K562 (cell line): ENCODE results near the gene SCGB1D4. TPM values are rescaled to one million over a fixed set of nuclear protein-coding genes. Genes with fewer than 3 reads are reported as not detected.
"Not testable (repeated sequence)": the region's sequence is repeated elsewhere in the genome, so short reads cannot be mapped to it uniquely, and the experiment has no call there.

Source experiments
- ATAC-seq: fragments of 200-7000 bp; cut with Tn5 transposase; 3 replicates; pipeline ENCODE4 v1.9.1; 2020; ENCODE audit warnings: moderate library complexity
- BruUV-seq: library from RNA; stranded (reverse); fragments of 400-500 nt; replicated peaks from 2 replicates; lab custom pipeline; 2021; lab: Mats Ljungman, UMichigan
- CTCF ChIA-PET: fragments of 300-600 bp; formaldehyde crosslinking; extraction: SDS; loops from one replicate; lab custom pipeline; 2021; ENCODE audit warnings: low intra/inter-chr PET ratio; lab: Yijun Ruan, JAX
- POLR2A ChIA-PET: fragments of 300-600, 350-650 bp; sonication (Branson Sonifier 250); formaldehyde crosslinking; extraction: SDS; loops from one replicate; lab custom pipeline; 2021; ENCODE audit warnings: antibody characterized with exemption, inconsistent platforms; lab: Yijun Ruan, JAX
- DNase-seq, 4 experiments: peaks; one replicate each; pipeline versions ENCODE4 v3.0.0 to v3.0.0-alpha.2; 2011 to 2018; ENCODE audit warnings: low spot score in 3 of 4, mixed read lengths in 3 of 4; ENCODE audit errors: extremely low read depth in 1 of 4
- FAIRE-seq: peaks from 2 replicates; lab custom pipeline; 2011; peaks lifted over from hg19 to GRCh38; lab: Jason Lieb, UNC
- H2AFZ ChIP-seq: 2 replicates; pipeline ENCODE4 v1.6.0; 2011; ENCODE audit warnings: low read depth, low read length, control low read depth, inconsistent platforms
- H3K27ac ChIP-seq: fragments of 200-600 bp; 3 replicates; pipeline ENCODE4 v1.8.0; 2011; ENCODE audit warnings: low read depth, mild to moderate bottlenecking, control low read depth, inconsistent platforms, low read length, moderate library complexity, mixed read lengths; ENCODE audit errors: extremely low read depth
- H3K27me3 ChIP-seq, 2 experiments: fragments of 300-600 bp in 1 of 2; 2 replicates in 1 of 2; 3 replicates in 1 of 2; pipeline versions ENCODE4 v1.6.0 to v1.8.0; 2011; ENCODE audit warnings: inconsistent platforms in 2 of 2, low read length in 2 of 2, mild to moderate bottlenecking in 1 of 2, mixed read lengths in 1 of 2, moderate library complexity in 1 of 2; ENCODE audit not compliant: control insufficient read depth in 2 of 2, insufficient read depth in 2 of 2
- H3K36me3 ChIP-seq: fragments of 300-600 bp; 3 replicates; pipeline ENCODE4 v1.8.0; 2011; ENCODE audit warnings: mild to moderate bottlenecking, low read length, inconsistent platforms; ENCODE audit not compliant: control insufficient read depth, insufficient read depth
- H3K4me1 ChIP-seq, 2 experiments: fragments of 200-600 bp in 1 of 2; replicated peaks in 1 of 2; 2 replicates in 1 of 2; 3 replicates in 1 of 2; pipeline versions ENCODE4 v1.5.1 to v1.8.0; 2011; ENCODE audit warnings: inconsistent platforms in 2 of 2, low read length in 2 of 2, mild to moderate bottlenecking in 1 of 2, mixed read lengths in 1 of 2, moderate library complexity in 1 of 2; ENCODE audit not compliant: control insufficient read depth in 2 of 2, insufficient read depth in 2 of 2
- H3K4me2 ChIP-seq: 2 replicates; pipeline ENCODE4 v1.6.1; 2011; ENCODE audit warnings: low read length, control low read depth, inconsistent platforms, mixed read lengths; ENCODE audit not compliant: insufficient read depth
- H3K4me3 ChIP-seq: fragments of 200-600 bp; sonication (generic), shearing (Covaris generic); 2 replicates; pipeline ENCODE4 v1.5.1; 2016; ENCODE audit warnings: control low read depth, inconsistent platforms
- H3K79me2 ChIP-seq: fragments of 200-600 bp; 3 replicates; pipeline ENCODE4 v1.8.0; 2011; ENCODE audit warnings: low read length, inconsistent platforms; ENCODE audit not compliant: control insufficient read depth, insufficient read depth
- H3K9ac ChIP-seq, 2 experiments: 2 replicates each; pipeline versions ENCODE4 v1.6.0 to v1.6.1; 2011; ENCODE audit warnings: low read depth in 2 of 2, low read length in 2 of 2, control low read depth in 1 of 2, inconsistent platforms in 1 of 2, mild to moderate bottlenecking in 1 of 2, mixed read lengths in 1 of 2; ENCODE audit not compliant: insufficient read depth in 1 of 2
- H3K9me1 ChIP-seq: one replicate; pipeline ENCODE4 v1.6.0; 2011; ENCODE audit warnings: inconsistent platforms, mild to moderate bottlenecking, low read length, moderate library complexity; ENCODE audit not compliant: control insufficient read depth, insufficient read depth
- H3K9me3 ChIP-seq: replicated peaks from 2 replicates; pipeline ENCODE4 v1.5.1; 2011; ENCODE audit warnings: low read depth, low read length, inconsistent platforms; ENCODE audit not compliant: control insufficient read depth, insufficient read depth
- H4K20me1 ChIP-seq: replicated peaks from 2 replicates; pipeline ENCODE4 v1.6.1; 2011; ENCODE audit warnings: low read length, inconsistent platforms, mixed read lengths; ENCODE audit not compliant: control insufficient read depth, insufficient read depth
- MTF1 ChIP-seq: fragments of 250-450 bp; sonication (Bioruptor Pico); IDR thresholded peaks from 2 replicates; pipeline ENCODE4 v1.9.0; 2021; ENCODE audit warnings: moderate library complexity, mild to moderate bottlenecking, inconsistent platforms, borderline replicate concordance
- ZBTB34 ChIP-seq: fragments of 250-450 bp; sonication (Bioruptor Pico); IDR thresholded peaks from 2 replicates; pipeline ENCODE4 v1.8.0; 2021; ENCODE audit warnings: mild to moderate bottlenecking, moderate library complexity
- WGBS: fragments of 100-300 bp; shearing (Covaris generic); methylation state at CpG from one replicate; pipeline ENCODE4 v1.1.6; 2016; ENCODE audit warnings: low coverage, mixed read lengths; ENCODE audit not compliant: insufficient coverage; ENCODE audit errors: missing lambda C conversion rate; 5-methylcytosine and 5-hydroxymethylcytosine counted together
- in situ Hi-C: fragments of 300-500 bp; cut with MboI; formaldehyde crosslinking; loops from 4 replicates; pipeline ENCODE4 v1.15.0; 2018; ENCODE audit warnings: inconsistent platforms, mixed read lengths
- intact Hi-C: fragments of 100-400 bp; cut with micrococcal nuclease; formaldehyde crosslinking; loops from 2 replicates; pipeline ENCODE4 v1.14.2; 2022
- polyA plus RNA-seq, 8 experiments: library from polyadenylated mRNA; depleted of rRNA in 4 of 8; stranded (reverse) in 5 of 8; unstranded in 3 of 8; fragments of >200 nt; fragmentation: Nextera tagmentation in 2 of 8; fragmentation: Illumina TruSeq in 1 of 8; extraction: Ambion mirVana in 2 of 8; extraction: Trizol in 1 of 8; gene quantifications; 2 replicates each; pipeline versions ENCODE4 v1.2.1 to v1.2.3, GENCODE V29; 2011 to 2014; ENCODE audit warnings: inconsistent platforms in 1 of 8, missing spikeins in 1 of 8
- total RNA-seq, 7 experiments: library from RNA; depleted of rRNA in 6 of 7; stranded (reverse); fragments of >200 nt in 6 of 7; fragmentation: Illumina TruSeq in 2 of 7; extraction: Trizol in 2 of 7; gene quantifications; 2 replicates each; pipeline versions ENCODE4 v1.2.1 to v1.2.3, GENCODE V29; 2011 to 2021; ENCODE audit warnings: low replicate concordance in 1 of 7

The SCGB1D4 gene
- total and polyA plus RNA-seq, 9 of the 15 experiments (the other 6 are each of a cell fraction or from before 2014, with no cell fraction given) = not detected

GRCh38 chr11:62333768-62334167, 34.9 kb upstream of the SCGB1D4 start (continued):
- TF ChIP-seq ZBTB34 (CRISPR knock-in tag) = no peak
- no peak for TF ChIP-seq MTF1

GRCh38 chr11:62331264-62331663, 32.4 kb upstream of the SCGB1D4 start:
- BruUV-seq, H3K27ac ChIP-seq, ATAC-seq, H3K79me2 ChIP-seq, POLR2A ChIA-PET, H3K4me1 ChIP-seq, H3K9me3 ChIP-seq, in situ Hi-C loops, H3K4me2 ChIP-seq, intact Hi-C loops, H3K36me3 ChIP-seq, H3K4me3 ChIP-seq, H3K9me1 ChIP-seq, H3K9ac ChIP-seq, FAIRE-seq, H2AFZ ChIP-seq, DNase-seq, CTCF ChIA-PET, H4K20me1 ChIP-seq: not testable (repeated sequence)
- 3% methylated on average over 3 of the region's 3 CpGs for WGBS
- H3K27me3 ChIP-seq = peaks cover 8 to 12% of the 10 kb centered on the region in 2 experiments; a peak in 4 of 5 replicates

- POLR2A ChIA-PET, H3K36me3 ChIP-seq, H3K4me2 ChIP-seq, H3K79me2 ChIP-seq, H3K4me1 ChIP-seq, ATAC-seq, H4K20me1 ChIP-seq, in situ Hi-C loops, DNase-seq, H2AFZ ChIP-seq, BruUV-seq, CTCF ChIA-PET, H3K4me3 ChIP-seq, H3K27me3 ChIP-seq, H3K27ac ChIP-seq, FAIRE-seq, H3K9me1 ChIP-seq, H3K9me3 ChIP-seq, H3K9ac ChIP-seq: not testable (repeated sequence)
- intact Hi-C loops = loop anchor here (10.0 kb wide), 1 partner anchor 47 kb away; no protein-coding TSS in a partner anchor
- WGBS = 17% methylated on average over 14 of the region's 14 CpGs
These were observed 28.7 kb upstream of the SCGB1D4 start for GRCh38 chr11:62327541-62327940.

- BruUV-seq = not testable (repeated sequence)
These were observed 27.8 kb upstream of the SCGB1D4 start for GRCh38 chr11:62326719-62327118.

More at GRCh38 chr11:62326719-62327118, 27.8 kb upstream of the SCGB1D4 start:
- H3K36me3 ChIP-seq, POLR2A ChIA-PET, H3K27ac ChIP-seq, H3K4me2 ChIP-seq, CTCF ChIA-PET, in situ Hi-C loops, H3K4me3 ChIP-seq, H3K9ac ChIP-seq, H3K9me1 ChIP-seq, H3K79me2 ChIP-seq, H4K20me1 ChIP-seq, H2AFZ ChIP-seq, H3K27me3 ChIP-seq, DNase-seq, ATAC-seq, H3K4me1 ChIP-seq, H3K9me3 ChIP-seq: not testable (repeated sequence)
- intact Hi-C loops = loop anchor here (10.0 kb wide), 1 partner anchor 48 kb away; no protein-coding TSS in a partner anchor
- FAIRE-seq = peak; percentile 46
- 0% methylated on average over 5 of the region's 6 CpGs for WGBS
